ENCODE data around the gene TBC1D8.

DNA sequence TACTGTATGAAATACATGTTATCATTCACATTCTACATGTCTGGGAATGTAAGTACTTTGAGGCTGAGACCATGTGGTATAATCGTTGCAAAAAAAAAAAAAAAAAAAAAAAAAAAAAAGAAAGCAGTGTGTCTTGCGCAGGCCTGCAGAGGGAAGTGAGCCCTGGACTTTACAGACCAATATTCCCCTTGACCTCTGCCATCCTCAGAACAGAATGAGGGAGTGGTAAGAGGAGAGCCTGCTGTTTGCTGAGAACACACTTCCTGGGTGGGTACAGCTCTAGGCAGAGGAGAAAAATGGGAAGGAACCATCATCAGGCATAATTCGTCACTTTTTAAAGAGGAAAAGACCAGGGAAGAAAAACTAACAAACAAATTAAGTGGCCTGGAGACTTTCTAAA is 28.8 kb upstream of the TBC1D8 start:
- TF ChIP-seq POLR2A (IDR thresholded peaks at IDR 0.05; ENCODE audit: control extremely low read depth in 1 of 2, low read depth in 2 of 2, low read length in 2 of 2) (no peak), EP300 (IDR thresholded peaks at IDR 0.05; ENCODE audit: borderline replicate concordance in 1 of 2, low read depth in 2 of 2, low read length in 2 of 2) (no peak), RAD21 (IDR thresholded peaks at IDR 0.05 in 1 of 2, conservative IDR thresholded peaks at IDR 0.05 in 1 of 2; ENCODE audit: low read depth in 2 of 2, low read length in 2 of 2) (no peak), POLR2AphosphoS5 (IDR thresholded peaks at IDR 0.05; ENCODE audit: low read depth, low read length) (no peak), TAF1 (IDR thresholded peaks at IDR 0.05; ENCODE audit: low read depth, low read length) (no peak), CHD2 (IDR thresholded peaks at IDR 0.05; ENCODE audit: low read length) (no peak), RXRA (IDR thresholded peaks at IDR 0.05; ENCODE audit: insufficient read depth, low read depth, low read length) (no peak), ZNF274 (IDR thresholded peaks at IDR 0.05; ENCODE audit: borderline replicate concordance, extremely low read depth, low read length) (no peak)
- TF ChIP-seq, protein P1, sequence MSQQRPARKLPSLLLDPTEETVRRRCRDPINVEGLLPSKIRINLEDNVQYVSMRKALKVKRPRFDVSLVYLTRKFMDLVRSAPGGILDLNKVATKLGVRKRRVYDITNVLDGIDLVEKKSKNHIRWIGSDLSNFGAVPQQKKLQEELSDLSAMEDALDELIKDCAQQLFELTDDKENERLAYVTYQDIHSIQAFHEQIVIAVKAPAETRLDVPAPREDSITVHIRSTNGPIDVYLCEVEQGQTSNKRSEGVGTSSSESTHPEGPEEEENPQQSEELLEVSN (IDR thresholded peaks at IDR 0.05) = no peak
- TF ChIP-seq, protein P2, sequence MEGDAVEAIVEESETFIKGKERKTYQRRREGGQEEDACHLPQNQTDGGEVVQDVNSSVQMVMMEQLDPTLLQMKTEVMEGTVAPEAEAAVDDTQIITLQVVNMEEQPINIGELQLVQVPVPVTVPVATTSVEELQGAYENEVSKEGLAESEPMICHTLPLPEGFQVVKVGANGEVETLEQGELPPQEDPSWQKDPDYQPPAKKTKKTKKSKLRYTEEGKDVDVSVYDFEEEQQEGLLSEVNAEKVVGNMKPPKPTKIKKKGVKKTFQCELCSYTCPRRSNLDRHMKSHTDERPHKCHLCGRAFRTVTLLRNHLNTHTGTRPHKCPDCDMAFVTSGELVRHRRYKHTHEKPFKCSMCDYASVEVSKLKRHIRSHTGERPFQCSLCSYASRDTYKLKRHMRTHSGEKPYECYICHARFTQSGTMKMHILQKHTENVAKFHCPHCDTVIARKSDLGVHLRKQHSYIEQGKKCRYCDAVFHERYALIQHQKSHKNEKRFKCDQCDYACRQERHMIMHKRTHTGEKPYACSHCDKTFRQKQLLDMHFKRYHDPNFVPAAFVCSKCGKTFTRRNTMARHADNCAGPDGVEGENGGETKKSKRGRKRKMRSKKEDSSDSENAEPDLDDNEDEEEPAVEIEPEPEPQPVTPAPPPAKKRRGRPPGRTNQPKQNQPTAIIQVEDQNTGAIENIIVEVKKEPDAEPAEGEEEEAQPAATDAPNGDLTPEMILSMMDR (IDR thresholded peaks at IDR 0.05; ENCODE audit: control extremely low read depth in 1 of 3, insufficient read depth in 1 of 3, low read depth in 1 of 3, low read length in 3 of 3) = no peak
- TF ChIP-seq, protein P3, sequence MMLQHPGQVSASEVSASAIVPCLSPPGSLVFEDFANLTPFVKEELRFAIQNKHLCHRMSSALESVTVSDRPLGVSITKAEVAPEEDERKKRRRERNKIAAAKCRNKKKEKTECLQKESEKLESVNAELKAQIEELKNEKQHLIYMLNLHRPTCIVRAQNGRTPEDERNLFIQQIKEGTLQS (IDR thresholded peaks at IDR 0.05; ENCODE audit: insufficient read depth, low read depth, low read length) = no peak
